WTC11 (cell line): ENCODE data around the gene SIRT3. TPM values are rescaled to one million over a fixed set of nuclear protein-coding genes. Genes with fewer than 3 reads are reported as not detected.

Experiments
- ATAC-seq: fragments of 200-7000 bp; cut with Tn5 transposase; 2 replicates; pipeline ENCODE4 v1.10.0; 2021; ENCODE audit warnings: mild to moderate bottlenecking, moderate library complexity
- Bru-seq: library from RNA; stranded (reverse); fragments of 400-500 nt; gene quantifications from one replicate; lab custom pipeline; 2021; lab: Mats Ljungman, UMichigan
- CTCF ChIA-PET: fragments of 300-600 bp; sonication (Branson Sonifier 250); formaldehyde crosslinking; loops from one replicate; lab custom pipeline; 2021; ENCODE audit warnings: antibody characterized with exemption; lab: Charles Lee
- POLR2A ChIA-PET: fragments of 350-600 bp; sonication (Branson Sonifier 250); formaldehyde crosslinking; loops from one replicate; lab custom pipeline; 2021; ENCODE audit warnings: antibody characterized with exemption; lab: Charles Lee
- DNase-seq: peaks from one replicate; pipeline ENCODE4 v3.0.0; 2021; ENCODE audit warnings: low spot score
- H3K27ac Mint-ChIP-seq: 2 replicates; pipeline ENCODE4 v1.8.0; 2021; ENCODE audit warnings: mixed read lengths
- H3K27me3 Mint-ChIP-seq: 2 replicates; pipeline ENCODE4 v1.8.0; 2021; ENCODE audit warnings: low read depth, mild to moderate bottlenecking, moderate library complexity, mixed read lengths
- H3K36me3 Mint-ChIP-seq: 2 replicates; pipeline ENCODE4 v1.8.0; 2021; ENCODE audit warnings: mixed read lengths
- H3K4me1 Mint-ChIP-seq: 2 replicates; pipeline ENCODE4 v1.8.0; 2022; ENCODE audit warnings: mixed read lengths
- H3K4me3 Mint-ChIP-seq: 2 replicates; pipeline ENCODE4 v1.8.0; 2021; ENCODE audit warnings: mild to moderate bottlenecking, moderate library complexity, mixed read lengths
- H3K9me3 Mint-ChIP-seq: 2 replicates; pipeline ENCODE4 v1.8.0; 2021; ENCODE audit warnings: mixed read lengths
- CREB1 ChIP-seq: sonication (generic); formaldehyde crosslinking; IDR thresholded peaks from 2 replicates; pipeline ENCODE4 v1.8.0; 2023; ENCODE audit warnings: mild to moderate bottlenecking, missing genetic modification reagents
- E2F1 ChIP-seq: sonication (generic); formaldehyde crosslinking; IDR thresholded peaks from 2 replicates; pipeline ENCODE4 v1.8.0; 2022; ENCODE audit warnings: mild to moderate bottlenecking, missing genetic modification reagents
- E2F4 ChIP-seq: sonication (generic); formaldehyde crosslinking; IDR thresholded peaks from 2 replicates; pipeline ENCODE4 v1.8.1; 2022; ENCODE audit warnings: low read depth, mild to moderate bottlenecking, moderate library complexity, missing genetic modification reagents, borderline replicate concordance
- E2F5 ChIP-seq: sonication (generic); formaldehyde crosslinking; IDR thresholded peaks from 2 replicates; pipeline ENCODE4 v1.8.1; 2022; ENCODE audit warnings: mild to moderate bottlenecking, moderate library complexity, missing genetic modification reagents
- ESRRA ChIP-seq: sonication (generic); formaldehyde crosslinking; IDR thresholded peaks from 2 replicates; pipeline ENCODE4 v1.8.1; 2022; ENCODE audit warnings: mild to moderate bottlenecking, missing genetic modification reagents, borderline replicate concordance
- ETV6 ChIP-seq: sonication (generic); formaldehyde crosslinking; IDR thresholded peaks from 2 replicates; pipeline ENCODE4 v1.8.1; 2022; ENCODE audit warnings: mild to moderate bottlenecking, missing genetic modification reagents
- FOXK1 ChIP-seq: sonication (generic); formaldehyde crosslinking; IDR thresholded peaks from 2 replicates; pipeline ENCODE4 v1.8.0; 2022; ENCODE audit warnings: mild to moderate bottlenecking, moderate library complexity, missing genetic modification reagents
- FOXP1 ChIP-seq: sonication (generic); formaldehyde crosslinking; IDR thresholded peaks from 2 replicates; pipeline ENCODE4 v1.8.0; 2022; ENCODE audit warnings: missing genetic modification reagents, mild to moderate bottlenecking, moderate library complexity, borderline replicate concordance
- HMGXB4 ChIP-seq: sonication (generic); formaldehyde crosslinking; IDR thresholded peaks from 2 replicates; pipeline ENCODE4 v1.8.1; 2023; ENCODE audit warnings: mild to moderate bottlenecking, moderate library complexity, missing genetic modification reagents
- IRF2 ChIP-seq: sonication (generic); formaldehyde crosslinking; IDR thresholded peaks from 2 replicates; pipeline ENCODE4 v1.8.0; 2022; ENCODE audit warnings: low read depth, missing genetic modification reagents, borderline replicate concordance
- KAT7 ChIP-seq: sonication (generic); formaldehyde crosslinking; IDR thresholded peaks from 2 replicates; pipeline ENCODE4 v1.8.1; 2023; ENCODE audit warnings: missing genetic modification reagents, mild to moderate bottlenecking, borderline replicate concordance
- MYBL2 ChIP-seq: sonication (generic); formaldehyde crosslinking; IDR thresholded peaks from 2 replicates; pipeline ENCODE4 v1.8.1; 2023; ENCODE audit warnings: mild to moderate bottlenecking, moderate library complexity, missing genetic modification reagents
- NFE2L1 ChIP-seq: sonication (generic); formaldehyde crosslinking; IDR thresholded peaks from 2 replicates; pipeline ENCODE4 v1.8.1; 2023; ENCODE audit warnings: missing genetic modification reagents
- NFYB ChIP-seq: sonication (generic); formaldehyde crosslinking; conservative IDR thresholded peaks from 2 replicates; pipeline ENCODE4 v1.8.0; 2022; ENCODE audit warnings: low read depth, missing genetic modification reagents
- NR3C1 ChIP-seq: sonication (generic); formaldehyde crosslinking; conservative IDR thresholded peaks from 2 replicates; pipeline ENCODE4 v1.8.1; 2023; ENCODE audit warnings: low read depth, mild to moderate bottlenecking, missing genetic modification reagents
- TCF7 ChIP-seq: sonication (generic); formaldehyde crosslinking; IDR thresholded peaks from 2 replicates; pipeline ENCODE4 v1.8.0; 2022; ENCODE audit warnings: mild to moderate bottlenecking, low read depth, missing genetic modification reagents, moderate library complexity
- TEAD4 ChIP-seq: sonication (generic); formaldehyde crosslinking; IDR thresholded peaks from 2 replicates; pipeline ENCODE4 v1.8.0; 2022; ENCODE audit warnings: mild to moderate bottlenecking, missing genetic modification reagents
- TP53 ChIP-seq: sonication (generic); formaldehyde crosslinking; IDR thresholded peaks from 2 replicates; pipeline ENCODE4 v1.8.1; 2023; ENCODE audit warnings: mild to moderate bottlenecking, missing genetic modification reagents
- ZBTB43 ChIP-seq: sonication (generic); formaldehyde crosslinking; IDR thresholded peaks from 2 replicates; pipeline ENCODE4 v1.8.1; 2023; ENCODE audit warnings: mild to moderate bottlenecking, missing genetic modification reagents
- ZNF121 ChIP-seq: sonication (generic); formaldehyde crosslinking; IDR thresholded peaks from 2 replicates; pipeline ENCODE4 v1.8.0; 2023; ENCODE audit warnings: missing genetic modification reagents
- ZNF281 ChIP-seq: sonication (generic); formaldehyde crosslinking; IDR thresholded peaks from 2 replicates; pipeline ENCODE4 v1.8.0; 2023; ENCODE audit warnings: mild to moderate bottlenecking, missing genetic modification reagents
- ZNF416 ChIP-seq: fragments of 250-450 bp; sonication (Bioruptor Pico); IDR thresholded peaks from 2 replicates; pipeline ENCODE4 v1.9.0; 2021; ENCODE audit warnings: mild to moderate bottlenecking, inconsistent platforms
- ZSCAN18 ChIP-seq: fragments of 250-450 bp; sonication (Bioruptor Pico); IDR thresholded peaks from 2 replicates; pipeline ENCODE4 v2.1.2; 2022; ENCODE audit warnings: mild to moderate bottlenecking, moderate library complexity
- long read RNA-seq, 3 experiments: library from RNA in 1 of 3; library from capped mRNA in 1 of 3; library from polyadenylated mRNA in 1 of 3; unstranded in 2 of 3; stranded (forward) in 1 of 3; transcript quantifications; one replicate each; pipeline ENCODE4 v2.0.0, GENCODE V29; 2021
- total RNA-seq: library from RNA; stranded (reverse); gene quantifications from 3 replicates; pipeline ENCODE4 v1.2.3, GENCODE V29; 2021

Gene SIRT3
- total RNA-seq = 19.2 to 21.0 TPM (median 20.5 TPM) in 3 replicates
- Bru-seq, nascent RNA = percentile 57 among the genes with signal in this experiment
- long read RNA-seq, experiment 1, transcript SIRT3-201 (7 exons, 2,543 nt) = major isoform, 72 of 131 reads
- long read RNA-seq, experiment 1, transcript SIRT3-214 (7 exons, 1,588 nt) = minor isoform, 19 of 131 reads
- long read RNA-seq, experiment 1, partial matches to known transcripts = 12 of 131 reads
- long read RNA-seq, experiment 1, other reads (novel, unspliced or antisense) = 27 of 131 reads
- long read RNA-seq, experiment 2, transcript SIRT3-201 (7 exons, 2,543 nt) = major isoform, 7 of 20 reads
- long read RNA-seq, experiment 2, transcript SIRT3-214 (7 exons, 1,588 nt) = minor isoform, 5 of 20 reads
- long read RNA-seq, experiment 2, partial matches to known transcripts = 7 of 20 reads
- long read RNA-seq, experiment 2, other reads (novel, unspliced or antisense) = 1 of 20 reads
- long read RNA-seq, experiment 3, transcript SIRT3-201 (7 exons, 2,543 nt) = major isoform, 8 of 28 reads
- long read RNA-seq, experiment 3, partial matches to known transcripts = 8 of 28 reads
- long read RNA-seq, experiment 3, other reads (novel, unspliced or antisense) = 9 of 28 reads

GRCh38 chr11:235997-236773 lies at the start of gene SIRT3:
TSS of gene SIRT3 (minus strand) at chr11:236342. CDS start at chr11:236328, 14 bp downstream.
- CTCF ChIA-PET = interaction anchor here (2.6 kb wide), 1 partner anchor 14 kb away, joined by 12 read pairs; no protein-coding TSS in a partner anchor
- TF ChIP-seq IRF2 (no peak), ZBTB43 (CRISPR knock-in tag) (0 out of 2 replicates have a peak, but pooled peaks have one; percentile 28), ESRRA (CRISPR knock-in tag) (no peak), MYBL2 (CRISPR knock-in tag) (peak; percentile 75; the same call in 1 of the 2 replicates), TP53 (CRISPR knock-in tag) (0 out of 2 replicates have a peak, but pooled peaks have one; percentile 32), TCF7 (peak; percentile 47; the same call in 1 of the 2 replicates), E2F4 (CRISPR knock-in tag) (peak; percentile 43; the same call in 1 of the 2 replicates), ETV6 (CRISPR knock-in tag) (0 out of 2 replicates have a peak, but pooled peaks have one; percentile 19), ZSCAN18 (CRISPR knock-in tag) (no peak), TEAD4 (CRISPR knock-in tag) (no peak), ZNF281 (CRISPR knock-in tag) (no peak), CREB1 (CRISPR knock-in tag) (no peak), KAT7 (no peak), NFE2L1 (peak; percentile 49; the same call in 1 of the 2 replicates), E2F5 (CRISPR knock-in tag) (0 out of 2 replicates have a peak, but pooled peaks have one; percentile 12), ZNF416 (CRISPR knock-in tag) (no peak), FOXP1 (CRISPR knock-in tag) (peak; percentile 78; the same call in 1 of the 2 replicates), E2F1 (CRISPR knock-in tag) (no peak), NR3C1 (CRISPR knock-in tag) (no peak), NFYB (CRISPR knock-in tag) (no peak), HMGXB4 (CRISPR knock-in tag) (peak; percentile 40; the same call in 1 of the 2 replicates), FOXK1 (CRISPR knock-in tag) (0 out of 2 replicates have a peak, but pooled peaks have one; percentile 39), ZNF121 (CRISPR knock-in tag) (no peak)

More at GRCh38 chr11:235997-236773, at the start of gene SIRT3:
- DNase-seq (peak; percentile 81), ATAC-seq (peak; percentile 92)
- Mint-ChIP-seq H3K36me3 (peaks cover 11% of the 10 kb centered on the region), H3K4me1 (peaks cover 15% of the 10 kb centered on the region), H3K27me3 (no peaks in the 10 kb centered on the region), H3K27ac (peak within 1 kb of the TSS; percentile 100), H3K4me3 (peak within 1 kb of the TSS; percentile 96), H3K9me3 (no peaks in the 10 kb centered on the region)
- POLR2A ChIA-PET = no interaction called here
